HG03175 (cell line): Measurements from ENCODE around the gene CDX1.

ENCODE experiments used
- ATAC-seq: cut with Tn5 transposase; IDR thresholded peaks from one replicate; pipeline ENCODE4 v1.9.1; 2021; ENCODE audit warnings: mild to moderate bottlenecking, moderate library complexity; ENCODE audit not compliant: unreplicated experiment

CDX1 gene

GRCh38 chr5:150181027-150181426 lies 14.4 kb downstream of the CDX1 start:
- no peak for ATAC-seq

GRCh38 chr5:150181766-150182545 lies 15.4 kb downstream of the CDX1 start:
- no peak for ATAC-seq

GRCh38 chr5:150182774-150183173 lies 16.2 kb downstream of the CDX1 start:
- ATAC-seq: no peak

- no peak for ATAC-seq
Measured at GRCh38 chr5:150183436-150183835, 16.9 kb downstream of the CDX1 start.

GRCh38 chr5:150184006-150184405 lies 17.4 kb downstream of the CDX1 start:
- ATAC-seq: no peak

- no peak for ATAC-seq
Measured at GRCh38 chr5:150184990-150185912, 18.7 kb downstream of the CDX1 start.

- ATAC-seq: no peak
Measured at GRCh38 chr5:150186137-150186536, 19.6 kb downstream of the CDX1 start.

- ATAC-seq: no peak
Measured at GRCh38 chr5:150186897-150187296, 20.3 kb downstream of the CDX1 start.

GRCh38 chr5:150188146-150188842 lies 21.7 kb downstream of the CDX1 start:
- no peak for ATAC-seq

GRCh38 chr5:150189326-150189725 lies 22.7 kb downstream of the CDX1 start:
- no peak for ATAC-seq

GRCh38 chr5:150189728-150190502 lies 23.3 kb downstream of the CDX1 start, which contains the start of gene SLC6A7:
TSS of gene SLC6A7 (plus strand) at chr5:150190062. CDS start at chr5:150190328, 266 bp downstream.
- no peak for ATAC-seq

- no peak for ATAC-seq
Measured at GRCh38 chr5:150190503-150190979, 24.0 kb downstream of the CDX1 start.

- no peak for ATAC-seq
Measured at GRCh38 chr5:150190987-150191386, 24.4 kb downstream of the CDX1 start.

- ATAC-seq: no peak
Measured at GRCh38 chr5:150192462-150192861, 25.9 kb downstream of the CDX1 start.

GRCh38 chr5:150195736-150196485 lies 29.3 kb downstream of the CDX1 start:
- no peak for ATAC-seq

- no peak for ATAC-seq
Measured at GRCh38 chr5:150196514-150196913, 29.9 kb downstream of the CDX1 start.

GRCh38 chr5:150196986-150197385 lies 30.4 kb downstream of the CDX1 start:
- no peak for ATAC-seq

- no peak for ATAC-seq
Measured at GRCh38 chr5:150197476-150197875, 30.9 kb downstream of the CDX1 start.

GRCh38 chr5:150202501-150202900 lies 35.9 kb downstream of the CDX1 start:
- ATAC-seq: no peak
